Activated T-cell treated with anti-CD3 and anti-CD28 coated beads, Interleukin-2, amount 50 U/mL, for 72 hours (primary cell): ENCODE results near the gene LIF. TPM values are rescaled to one million over a fixed set of nuclear protein-coding genes. Genes with fewer than 3 reads are reported as not detected.

Experiments
- ATAC-seq, 2 donors: fragments of 150-1000 bp; cut with Tn5 transposase; replicated peaks in 1 of 2; 2 replicates each; pipeline ENCODE4 v1.10.0; 2021; ENCODE audit warnings: moderate library complexity in 2 of 2, mild to moderate bottlenecking in 1 of 2
- DNase-seq, 2 donors: peaks; one replicate each; pipeline ENCODE4 v3.0.0; 2021 to 2022; ENCODE audit warnings: mixed read lengths in 1 of 2
- H3K27ac Mint-ChIP-seq: one replicate; pipeline ENCODE4 v1.8.0; 2022; ENCODE audit warnings: mild to moderate bottlenecking, moderate library complexity, mixed read lengths
- H3K27me3 Mint-ChIP-seq: one replicate; pipeline ENCODE4 v1.8.0; 2022; ENCODE audit warnings: low read depth, mixed read lengths
- H3K36me3 Mint-ChIP-seq, 2 donors: one replicate each; pipeline ENCODE4 v1.8.0; 2022; ENCODE audit warnings: mixed read lengths in 2 of 2, mild to moderate bottlenecking in 1 of 2; ENCODE audit not compliant: insufficient read depth in 2 of 2
- H3K4me1 Mint-ChIP-seq: one replicate; pipeline ENCODE4 v1.8.0; 2022; ENCODE audit warnings: low read depth, mixed read lengths
- H3K4me3 Mint-ChIP-seq, 2 donors: one replicate each; pipeline ENCODE4 v1.8.0; 2022; ENCODE audit warnings: mild to moderate bottlenecking in 2 of 2, mixed read lengths in 2 of 2, moderate library complexity in 2 of 2
- H3K9me3 Mint-ChIP-seq, 2 donors: one replicate each; pipeline ENCODE4 v1.8.0; 2022; ENCODE audit warnings: mixed read lengths in 2 of 2
- total RNA-seq, 2 donors: library from RNA; stranded (reverse); gene quantifications; one replicate each; pipeline ENCODE4 v1.2.3, GENCODE V29; 2022

The LIF gene
- total RNA-seq, 2 donors from 2014 or later: 67.9 to 71.3 TPM

DNA sequence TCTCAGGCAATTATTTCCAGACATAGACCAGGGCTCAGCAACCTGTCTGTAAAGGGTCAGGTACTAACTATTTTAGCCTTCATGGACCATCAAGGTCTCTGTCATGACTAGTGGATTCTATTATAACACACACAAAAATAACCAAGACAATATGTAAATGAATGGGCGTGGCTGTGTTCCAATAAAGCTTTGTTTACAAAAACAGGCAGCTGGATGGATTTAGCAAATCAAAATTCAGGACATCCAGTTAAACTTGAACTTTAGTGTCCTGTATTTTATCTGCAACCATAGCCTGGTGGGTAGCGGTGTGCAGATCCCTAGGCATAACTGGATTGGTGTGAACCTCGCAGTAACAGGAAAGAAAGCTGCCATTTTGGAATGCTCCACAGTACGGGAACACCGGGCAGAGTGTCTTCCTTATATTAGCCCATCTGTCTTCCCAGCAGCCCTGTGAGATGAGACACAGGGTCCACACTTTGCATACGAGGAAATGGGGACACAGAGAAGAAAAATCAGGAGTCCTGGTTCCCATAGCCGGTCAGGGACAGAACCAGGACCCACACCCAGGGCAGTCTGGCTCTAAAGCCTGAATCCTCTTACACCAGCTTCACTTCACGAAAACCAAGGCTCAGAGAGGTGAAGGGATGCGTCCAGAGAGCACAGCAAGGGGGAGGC, 15.6 kb downstream of the LIF start:
- no peak overlapping the region for H3K27ac Mint-ChIP-seq
- DNase-seq (no peak), ATAC-seq (no peak)
- H3K36me3 Mint-ChIP-seq: no peaks in the 10 kb centered on the region
- H3K4me3 Mint-ChIP-seq: no peak overlapping the region
- no peaks in the 10 kb centered on the region for H3K27me3 Mint-ChIP-seq
- H3K9me3 Mint-ChIP-seq: no peaks in the 10 kb centered on the region
- peaks cover 14% of the 10 kb centered on the region for H3K4me1 Mint-ChIP-seq

DNA sequence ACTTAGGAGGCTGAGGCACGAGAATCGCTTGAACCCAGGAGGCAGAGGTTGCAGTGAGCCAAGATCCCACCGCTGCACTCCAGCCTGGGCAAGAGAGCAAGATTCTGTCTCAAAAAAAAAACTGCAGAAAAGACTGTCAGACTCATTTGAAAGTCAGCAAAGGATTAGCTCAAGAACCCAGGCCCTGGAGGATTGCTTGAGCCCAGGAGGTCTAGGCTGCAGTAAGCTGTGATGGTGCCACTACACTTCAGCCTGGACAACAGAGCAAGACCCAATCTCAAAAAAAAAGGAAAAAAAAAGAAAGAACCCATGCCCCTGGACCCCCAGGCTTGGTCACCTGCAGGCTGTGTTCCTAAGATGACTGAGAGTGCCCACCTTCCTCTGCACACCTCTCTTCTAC, 16.2 kb downstream of the LIF start:
- Mint-ChIP-seq H3K9me3 (no peaks in the 10 kb centered on the region), H3K4me3 (no peak overlapping the region), H3K27me3 (no peaks in the 10 kb centered on the region), H3K4me1 (peaks cover 15% of the 10 kb centered on the region), H3K27ac (no peak overlapping the region), H3K36me3 (no peaks in the 10 kb centered on the region)
- no peak for DNase-seq
- no peak for ATAC-seq

- Mint-ChIP-seq H3K36me3 (no peaks in the 10 kb centered on the region), H3K9me3 (no peaks in the 10 kb centered on the region), H3K4me1 (peaks cover 26% of the 10 kb centered on the region), H3K27ac (no peak overlapping the region), H3K4me3 (no peak overlapping the region), H3K27me3 (no peaks in the 10 kb centered on the region)
- ATAC-seq: no peak
- no peak for DNase-seq
Measured at GRCh38 chr22:30228509-30229359, 17.8 kb downstream of the LIF start.

DNA sequence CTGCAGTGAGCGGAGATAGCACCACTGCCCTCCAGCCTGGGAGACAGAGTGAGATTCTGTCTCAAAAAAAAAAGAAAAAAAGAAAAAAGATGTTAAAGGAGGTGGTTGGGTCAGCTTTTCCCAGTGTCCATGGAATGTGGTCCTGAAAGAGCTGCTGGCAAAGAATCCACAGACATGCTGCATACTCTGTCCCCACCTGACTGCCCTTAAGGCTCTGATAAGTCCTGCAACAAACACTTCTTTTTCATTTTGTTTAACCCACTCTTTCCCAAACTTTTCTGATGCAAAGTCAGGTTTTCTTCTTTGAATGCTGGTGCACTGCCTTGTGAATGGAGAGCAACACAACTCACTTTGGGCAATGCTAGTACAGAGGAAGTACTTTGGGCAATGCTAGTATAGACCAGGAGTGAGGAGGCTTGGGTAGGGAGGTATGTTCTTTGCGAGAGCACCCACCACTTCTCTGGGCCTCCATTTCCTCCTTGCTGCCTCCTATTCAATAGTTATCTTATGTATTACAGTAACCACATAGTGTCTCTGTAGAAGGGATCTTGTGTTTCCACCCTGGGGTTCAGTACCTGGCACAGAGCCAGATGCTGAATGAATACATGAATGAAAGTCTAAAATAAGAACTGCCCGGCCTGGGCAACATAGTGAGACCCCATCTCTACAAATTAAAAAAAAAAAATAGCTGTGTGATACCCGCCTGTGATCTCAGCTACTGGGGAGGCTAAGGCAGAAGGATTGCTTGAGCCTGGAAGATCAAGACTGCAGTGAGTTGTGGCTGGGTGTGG, 18.9 kb downstream of the LIF start:
- H3K27ac Mint-ChIP-seq: no peak overlapping the region
- no peaks in the 10 kb centered on the region for H3K36me3 Mint-ChIP-seq
- no peak for ATAC-seq
- H3K9me3 Mint-ChIP-seq: no peaks in the 10 kb centered on the region
- peaks cover 35% of the 10 kb centered on the region for H3K4me1 Mint-ChIP-seq
- no peaks in the 10 kb centered on the region for H3K27me3 Mint-ChIP-seq
- no peak overlapping the region for H3K4me3 Mint-ChIP-seq
- no peak for DNase-seq

DNA sequence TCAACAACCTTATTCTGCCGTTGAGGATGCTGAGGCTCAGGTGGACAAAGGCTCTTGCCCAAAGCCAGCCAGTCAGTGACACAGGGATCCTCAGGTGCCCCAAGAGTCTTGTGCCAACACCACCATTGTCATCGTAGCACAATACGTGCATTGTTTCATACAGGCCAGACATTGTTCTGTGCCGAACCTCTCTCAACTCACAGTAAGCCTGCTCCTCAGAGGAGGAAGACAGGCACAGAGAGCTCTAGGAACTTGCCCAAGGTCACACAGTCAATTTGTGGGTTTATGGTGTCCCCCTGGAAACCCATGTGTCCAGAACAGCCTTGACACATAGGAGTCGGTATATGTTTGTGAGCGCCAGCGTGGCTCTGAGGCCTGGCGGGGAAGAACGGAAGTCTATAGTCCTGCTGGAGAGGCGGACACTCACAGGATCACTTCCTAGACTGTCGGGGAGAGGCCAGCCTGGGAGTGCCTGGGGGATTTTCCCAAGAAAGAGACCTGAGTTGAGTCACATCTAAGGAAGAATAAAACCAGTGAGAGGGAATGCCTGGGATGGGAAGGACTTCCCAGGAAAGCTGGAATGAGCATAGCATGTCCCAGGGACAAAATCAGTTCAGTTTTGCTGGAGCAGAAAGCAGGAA, 20.2 kb downstream of the LIF start:
- H3K4me1 Mint-ChIP-seq: peaks cover 44% of the 10 kb centered on the region
- H3K36me3 Mint-ChIP-seq: no peaks in the 10 kb centered on the region
- DNase-seq: no peak
- H3K4me3 Mint-ChIP-seq: no peak overlapping the region
- no peaks in the 10 kb centered on the region for H3K9me3 Mint-ChIP-seq
- no peaks in the 10 kb centered on the region for H3K27me3 Mint-ChIP-seq
- H3K27ac Mint-ChIP-seq: no peak overlapping the region
- no peak for ATAC-seq

DNA sequence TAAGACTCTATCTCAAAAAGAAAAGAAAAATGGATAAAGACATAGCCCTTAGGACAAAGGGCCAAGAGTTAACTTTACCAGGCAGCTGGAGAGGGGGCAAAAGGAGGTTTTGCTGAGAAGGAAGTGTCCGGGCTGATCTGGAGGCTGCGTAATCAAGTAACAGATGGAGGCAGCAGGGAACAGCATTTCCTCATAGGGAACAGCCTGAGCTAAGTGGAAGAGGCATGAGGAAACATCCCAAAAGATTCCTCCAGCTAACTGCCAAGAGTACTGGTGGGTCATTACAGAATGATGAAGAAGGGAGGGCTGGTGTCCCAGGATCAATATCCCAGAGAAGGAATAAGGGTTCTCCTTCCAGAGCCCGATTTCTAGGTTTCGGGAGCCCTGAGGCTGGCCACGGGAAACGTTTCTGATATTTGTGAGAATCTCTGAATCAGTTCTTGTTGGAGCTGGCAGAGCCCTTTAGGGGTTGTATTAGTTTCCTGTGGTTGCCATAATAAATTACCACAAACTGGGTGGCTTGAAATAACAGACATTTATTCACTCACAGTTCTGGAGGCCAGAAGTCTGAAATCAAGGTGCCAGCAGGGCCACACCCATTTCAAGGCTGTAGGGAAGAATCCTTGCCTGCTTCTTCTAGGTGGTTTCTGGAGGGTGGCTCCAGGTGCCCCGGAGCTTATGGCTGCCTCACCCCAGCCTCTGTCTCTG, 21.2 kb downstream of the LIF start:
- Mint-ChIP-seq H3K36me3 (no peaks in the 10 kb centered on the region), H3K4me1 (peaks cover 53% of the 10 kb centered on the region), H3K4me3 (no peak overlapping the region), H3K27ac (no peak overlapping the region), H3K9me3 (no peaks in the 10 kb centered on the region), H3K27me3 (no peaks in the 10 kb centered on the region)
- no peak for ATAC-seq
- DNase-seq: no peak

DNA sequence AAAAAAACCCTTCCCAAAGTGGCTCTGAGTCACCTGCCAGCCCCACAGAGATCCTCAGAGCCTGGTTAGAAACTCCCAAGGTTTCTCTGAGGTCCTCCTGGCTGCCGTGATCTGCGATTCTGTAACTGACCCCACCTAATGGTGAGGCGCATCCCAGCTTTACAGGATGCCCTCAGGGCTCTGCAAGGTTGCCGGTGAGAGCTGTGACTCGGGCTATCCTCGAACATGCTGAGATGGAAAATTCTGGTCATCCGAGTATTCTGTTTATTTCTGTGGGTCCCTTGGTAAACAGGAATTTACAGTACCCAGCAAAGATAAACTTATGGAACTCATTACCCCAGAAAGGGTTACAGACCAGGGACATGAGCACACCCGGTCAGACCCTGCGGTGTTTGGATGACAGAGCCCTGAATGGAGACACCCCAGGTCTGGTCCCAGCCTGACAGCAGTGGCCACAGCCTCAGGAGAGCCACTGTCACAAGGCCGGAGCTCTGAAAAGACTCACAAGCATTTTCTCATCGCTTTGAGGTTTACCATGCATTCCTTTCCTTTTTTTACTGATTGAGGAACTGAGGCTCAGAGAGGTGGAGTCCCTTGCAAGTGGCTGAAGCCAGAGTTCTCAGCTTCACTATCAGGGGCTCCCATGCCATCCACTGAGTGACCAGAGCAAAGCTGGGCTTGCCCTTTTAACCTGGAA, 22.2 kb downstream of the LIF start:
- H3K4me1 Mint-ChIP-seq: peaks cover 62% of the 10 kb centered on the region
- no peak overlapping the region for H3K4me3 Mint-ChIP-seq
- no peak overlapping the region for H3K27ac Mint-ChIP-seq
- DNase-seq (no peak), ATAC-seq (no peak)
- H3K36me3 Mint-ChIP-seq: no peaks in the 10 kb centered on the region
- H3K27me3 Mint-ChIP-seq: no peaks in the 10 kb centered on the region
- H3K9me3 Mint-ChIP-seq: no peaks in the 10 kb centered on the region

DNA sequence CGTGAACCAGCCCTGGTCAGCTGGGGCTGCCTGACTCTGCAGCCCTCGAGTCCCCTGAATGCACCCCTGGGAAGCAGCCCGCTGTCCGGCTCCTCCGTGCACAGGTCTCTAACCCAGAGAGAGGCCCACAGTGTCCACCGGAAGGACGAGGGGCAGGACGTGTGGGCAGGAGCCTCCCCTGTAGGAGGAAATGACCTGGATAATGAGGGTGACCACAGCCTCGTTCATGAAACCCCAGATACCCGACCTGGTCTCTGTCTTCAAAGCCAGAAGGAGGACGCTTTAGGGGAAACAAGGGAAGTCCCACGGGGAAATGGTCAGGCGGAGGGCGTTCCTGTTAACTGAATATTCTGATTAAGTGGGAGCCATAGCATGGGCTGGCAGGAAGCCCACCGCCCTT, 23.3 kb downstream of the LIF start:
- Mint-ChIP-seq H3K27ac (no peak overlapping the region), H3K4me1 (peaks cover 58% of the 10 kb centered on the region), H3K27me3 (no peaks in the 10 kb centered on the region), H3K4me3 (no peak overlapping the region), H3K36me3 (no peaks in the 10 kb centered on the region), H3K9me3 (no peaks in the 10 kb centered on the region)
- ATAC-seq: no peak
- no peak for DNase-seq

DNA sequence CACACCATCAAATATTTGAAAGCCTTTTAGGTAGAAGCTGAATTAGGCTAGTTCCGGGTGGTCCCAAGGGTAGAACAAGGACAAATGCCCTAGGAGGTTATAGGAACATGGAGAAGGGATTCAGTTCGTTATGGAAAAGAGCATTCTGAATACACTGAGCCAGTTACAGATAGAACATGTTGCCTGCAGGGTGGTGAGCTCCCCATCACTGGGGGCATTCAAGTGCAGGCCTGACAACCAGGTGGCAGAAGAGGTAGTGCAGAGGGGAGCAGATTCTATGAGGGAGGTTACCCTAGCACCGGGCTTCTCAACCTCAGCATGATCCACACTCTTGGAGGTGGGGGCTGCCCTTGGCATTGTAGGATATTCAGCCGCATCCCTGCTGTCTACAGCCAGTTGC, 24.2 kb downstream of the LIF start:
- no peak overlapping the region for H3K27ac Mint-ChIP-seq
- no peak for DNase-seq
- no peaks in the 10 kb centered on the region for H3K27me3 Mint-ChIP-seq
- H3K4me1 Mint-ChIP-seq: peaks cover 49% of the 10 kb centered on the region
- no peaks in the 10 kb centered on the region for H3K9me3 Mint-ChIP-seq
- H3K4me3 Mint-ChIP-seq: no peak overlapping the region
- no peaks in the 10 kb centered on the region for H3K36me3 Mint-ChIP-seq
- ATAC-seq: no peak

- Mint-ChIP-seq H3K36me3 (no peaks in the 10 kb centered on the region), H3K4me1 (peaks cover 48% of the 10 kb centered on the region), H3K9me3 (no peaks in the 10 kb centered on the region), H3K4me3 (peak overlapping the region; percentile 50 to 54), H3K27ac (peak overlapping the region; percentile 55), H3K27me3 (no peaks in the 10 kb centered on the region)
- ATAC-seq: peak; percentile 78 to 86
- peak; percentile 60 to 62 for DNase-seq
Measured at GRCh38 chr22:30221121-30221992, 25.2 kb downstream of the LIF start.

GRCh38 chr22:30220338-30221012, 26.1 kb downstream of the LIF start:
- peak overlapping the region; percentile 55 for H3K27ac Mint-ChIP-seq
- DNase-seq: no peak
- no peaks in the 10 kb centered on the region for H3K9me3 Mint-ChIP-seq
- H3K4me3 Mint-ChIP-seq: peak overlapping the region; percentile 50 to 54
- H3K36me3 Mint-ChIP-seq: no peaks in the 10 kb centered on the region
- ATAC-seq: no peak
- H3K4me1 Mint-ChIP-seq: peaks cover 48% of the 10 kb centered on the region
- no peaks in the 10 kb centered on the region for H3K27me3 Mint-ChIP-seq
